Activated naive CD4-positive, alpha-beta T cell treated with anti-CD3 and anti-CD28 coated beads for 36 hours (primary cell): ENCODE measurements around the gene PRRT4. TPM values are rescaled to one million over a fixed set of nuclear protein-coding genes. Genes with fewer than 3 reads are reported as not detected.

Experiments used
- CTCF ChIA-PET: fragments of 350-600 bp; sonication (Branson Sonifier 250); formaldehyde crosslinking; loops from one replicate; lab custom pipeline; 2021; ENCODE audit warnings: antibody characterized with exemption; lab: Charles Lee
- DNase-seq: peaks from one replicate; pipeline ENCODE4 v3.0.0-alpha.2; 2020
- H3K27ac Mint-ChIP-seq: one replicate; pipeline ENCODE4 v1.8.0; 2021; ENCODE audit warnings: mild to moderate bottlenecking, mixed read lengths
- H3K27me3 Mint-ChIP-seq: one replicate; pipeline ENCODE4 v1.8.0; 2021; ENCODE audit warnings: low read depth, mixed read lengths
- H3K36me3 Mint-ChIP-seq: one replicate; pipeline ENCODE4 v1.8.0; 2021; ENCODE audit warnings: low read depth, mixed read lengths
- H3K4me1 Mint-ChIP-seq: one replicate; pipeline ENCODE4 v1.8.0; 2021; ENCODE audit warnings: low read depth, mixed read lengths
- H3K4me3 Mint-ChIP-seq: one replicate; pipeline ENCODE4 v1.8.0; 2021; ENCODE audit warnings: mild to moderate bottlenecking, moderate library complexity, mixed read lengths
- H3K9me3 Mint-ChIP-seq: one replicate; pipeline ENCODE4 v1.8.0; 2021; ENCODE audit warnings: mixed read lengths
- intact Hi-C: fragments of 100-400 bp; cut with micrococcal nuclease; formaldehyde crosslinking; loops from one replicate; pipeline ENCODE4 v1.15.1; 2023
- total RNA-seq, 2 experiments: library from RNA; stranded (reverse); gene quantifications; one replicate each; pipeline ENCODE4 v1.2.3, GENCODE V29; 2021

Gene PRRT4
- total RNA-seq, 2 experiments from 2014 or later, result 0.40 TPM; not detected in 1

DNA sequence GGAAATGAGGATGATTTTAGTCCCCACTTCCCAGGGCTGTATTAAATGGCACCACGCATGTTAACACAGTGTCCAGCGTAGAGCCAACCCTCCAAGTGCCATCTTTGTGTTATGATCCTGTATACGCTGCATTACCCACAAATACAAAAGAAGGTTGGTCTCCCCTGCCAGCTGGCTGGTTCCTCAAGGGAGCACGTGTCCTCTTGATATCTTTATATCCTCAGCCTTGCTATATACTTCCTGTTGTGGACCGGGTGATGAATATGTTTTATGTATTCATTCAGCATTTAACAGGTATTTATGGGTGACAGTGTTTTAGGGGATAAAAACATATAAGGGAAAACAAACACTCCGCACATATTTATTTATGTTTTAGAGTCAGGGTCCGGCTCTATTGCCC, 23.2 kb upstream of the PRRT4 start:
- no peak for DNase-seq
- intact Hi-C loops, result loop anchor here (5.0 kb wide), 1 partner anchor 43 kb away; no protein-coding TSS in a partner anchor
- Mint-ChIP-seq H3K27me3 (no peaks in the 10 kb centered on the region), H3K4me3 (no peak overlapping the region), H3K4me1 (no peaks in the 10 kb centered on the region), H3K9me3 (no peaks in the 10 kb centered on the region), H3K27ac (no peak overlapping the region), H3K36me3 (no peaks in the 10 kb centered on the region)
- CTCF ChIA-PET, result interaction anchor here (0.7 to 11.9 kb wide), 6 partner anchors 11 to 249 kb away, joined by 3 to 297 read pairs (median 5); partner anchors contain the start of gene RBM28

DNA sequence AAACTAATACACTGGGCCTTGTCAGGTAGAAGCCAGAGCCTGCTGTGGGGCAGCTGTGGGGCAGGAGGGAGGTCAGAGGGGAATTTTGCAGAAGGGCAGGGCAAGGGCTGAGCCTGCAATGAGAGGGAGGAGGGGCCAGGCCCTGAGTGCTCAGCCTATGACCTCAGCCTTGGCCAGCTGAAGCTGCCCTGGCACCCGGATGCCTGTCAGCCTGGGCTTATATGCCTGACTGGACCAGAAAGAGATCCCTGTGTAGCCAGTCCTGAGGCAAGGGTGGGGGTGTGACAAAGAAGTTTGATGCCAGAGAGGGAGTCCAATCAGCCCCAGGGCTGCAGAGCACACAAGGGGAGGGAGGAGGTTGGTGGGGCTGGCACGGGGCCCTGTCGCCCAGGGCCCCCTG, 22.3 kb upstream of the PRRT4 start:
- CTCF ChIA-PET, result interaction anchor here (1.0 to 11.9 kb wide), 5 partner anchors 9 to 42 kb away, joined by 3 to 297 read pairs (median 7); partner anchors contain the start of gene RBM28
- Mint-ChIP-seq H3K27me3 (no peaks in the 10 kb centered on the region), H3K36me3 (no peaks in the 10 kb centered on the region), H3K4me1 (no peaks in the 10 kb centered on the region), H3K4me3 (no peak overlapping the region), H3K9me3 (no peaks in the 10 kb centered on the region), H3K27ac (no peak overlapping the region)
- DNase-seq, result no peak
- intact Hi-C loops, result no loop called here

DNA sequence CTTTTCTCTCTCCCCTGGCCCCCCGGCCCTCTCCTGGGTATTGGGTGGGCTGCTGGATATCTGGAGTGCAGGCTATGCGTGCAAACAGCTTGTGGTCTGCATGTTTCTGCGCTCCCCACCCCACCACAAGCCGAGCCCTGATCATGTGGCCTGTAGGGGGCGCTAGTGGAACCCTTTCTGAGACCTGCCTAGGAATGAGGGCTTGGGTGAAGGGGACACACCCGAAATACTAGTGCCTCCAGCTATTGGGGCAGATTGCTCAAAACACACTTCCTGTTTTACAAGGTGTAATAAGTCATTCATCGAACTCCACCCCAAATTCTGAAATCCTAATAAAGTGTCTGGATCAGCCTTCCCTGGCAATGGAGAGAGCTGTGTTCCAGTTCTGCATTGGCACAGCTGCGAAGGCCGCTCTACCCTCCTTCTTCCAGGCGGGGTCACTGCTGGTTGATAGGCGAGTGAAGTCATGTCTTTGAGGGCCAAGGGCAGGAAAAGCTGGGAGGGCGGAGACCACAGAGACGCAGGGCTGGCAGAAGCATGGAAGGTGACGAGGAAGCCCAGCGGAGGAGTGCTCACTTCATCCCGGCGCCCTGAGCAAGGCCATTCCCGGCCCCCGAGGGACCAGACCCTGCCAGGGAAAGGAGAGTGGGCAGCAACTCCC, 19.8 kb upstream of the PRRT4 start:
- DNase-seq, result peak; percentile 61
- Mint-ChIP-seq H3K27me3 (no peaks in the 10 kb centered on the region), H3K4me3 (no peak overlapping the region), H3K9me3 (no peaks in the 10 kb centered on the region), H3K36me3 (no peaks in the 10 kb centered on the region), H3K27ac (no peak overlapping the region), H3K4me1 (no peaks in the 10 kb centered on the region)
- intact Hi-C loops, result loop anchor here (2.0 kb wide), 1 partner anchor 28 kb away; the partner anchor contains the start of gene IMPDH1
- CTCF ChIA-PET, result interaction anchor here (0.8 to 2.4 kb wide), 22 partner anchors 8 to 239 kb away, joined by 3 to 19 read pairs (median 3); partner anchors contain the start of gene RBM28

DNA sequence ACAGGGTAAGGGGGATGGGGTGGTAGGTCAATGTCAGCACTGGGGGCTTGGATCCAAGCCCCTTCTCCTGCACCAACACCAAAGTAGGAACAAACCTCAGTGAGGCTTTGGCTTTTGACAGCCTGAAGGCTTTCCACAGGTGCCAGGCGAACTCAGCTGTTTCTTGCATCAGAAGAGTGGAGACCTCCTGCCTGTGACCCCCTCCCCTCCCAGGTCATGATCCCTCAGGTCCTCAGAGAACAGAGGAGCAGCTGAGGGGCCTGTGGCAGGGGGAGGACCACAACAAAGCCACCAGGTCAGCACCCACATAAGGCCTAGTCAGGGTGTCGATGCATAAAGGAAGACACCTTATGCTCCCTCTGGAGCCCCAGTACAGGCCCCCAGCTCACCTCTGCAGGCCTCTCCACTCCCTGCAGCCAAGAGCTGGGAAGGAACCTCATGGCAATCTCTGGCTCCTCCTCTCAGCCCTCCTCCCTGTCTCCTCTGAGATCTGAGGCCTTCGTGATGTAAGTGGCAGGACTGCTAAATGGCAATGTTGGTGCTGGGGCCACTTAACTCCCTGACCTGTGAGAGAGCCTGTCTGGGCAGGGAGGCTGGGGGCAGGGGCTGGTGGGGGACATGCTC, 19.1 kb upstream of the PRRT4 start:
- CTCF ChIA-PET, result interaction anchor here (0.6 to 2.4 kb wide), 17 partner anchors 7 to 238 kb away, joined by 3 to 19 read pairs (median 4); partner anchors contain the start of gene RBM28
- intact Hi-C loops, result loop anchor here (2.0 kb wide), 1 partner anchor 28 kb away; the partner anchor contains the start of gene IMPDH1
- Mint-ChIP-seq H3K27ac (no peak overlapping the region), H3K36me3 (no peaks in the 10 kb centered on the region), H3K9me3 (no peaks in the 10 kb centered on the region), H3K4me1 (no peaks in the 10 kb centered on the region), H3K27me3 (no peaks in the 10 kb centered on the region), H3K4me3 (no peak overlapping the region)
- no peak for DNase-seq

GRCh38 chr7:128379900-128380479, 18.5 kb upstream of the PRRT4 start:
- intact Hi-C loops, result loop anchor here (2.0 kb wide), 1 partner anchor 29 kb away; the partner anchor contains the start of gene IMPDH1

GRCh38 chr7:128378637-128379036, 17.1 kb upstream of the PRRT4 start:
- CTCF ChIA-PET, result interaction anchor here (0.6 to 3.7 kb wide), 3 partner anchors 9 to 266 kb away, joined by 3 to 23 read pairs (median 3); no protein-coding TSS in a partner anchor
- intact Hi-C loops, result no loop called here
- Mint-ChIP-seq H3K4me3 (no peak overlapping the region), H3K27ac (no peak overlapping the region), H3K36me3 (no peaks in the 10 kb centered on the region), H3K9me3 (no peaks in the 10 kb centered on the region), H3K27me3 (peaks cover 2% of the 10 kb centered on the region), H3K4me1 (no peaks in the 10 kb centered on the region)
- no peak for DNase-seq

More at GRCh38 chr7:128379900-128380479, 18.5 kb upstream of the PRRT4 start:
- Mint-ChIP-seq H3K4me3 (no peak overlapping the region), H3K9me3 (no peaks in the 10 kb centered on the region), H3K4me1 (no peaks in the 10 kb centered on the region), H3K27ac (no peak overlapping the region), H3K36me3 (no peaks in the 10 kb centered on the region), H3K27me3 (no peaks in the 10 kb centered on the region)
- no peak for DNase-seq
- CTCF ChIA-PET, result interaction anchor here (0.6 to 2.4 kb wide), 12 partner anchors 7 to 138 kb away, joined by 3 to 19 read pairs (median 4); partner anchors contain the start of gene RBM28

DNA sequence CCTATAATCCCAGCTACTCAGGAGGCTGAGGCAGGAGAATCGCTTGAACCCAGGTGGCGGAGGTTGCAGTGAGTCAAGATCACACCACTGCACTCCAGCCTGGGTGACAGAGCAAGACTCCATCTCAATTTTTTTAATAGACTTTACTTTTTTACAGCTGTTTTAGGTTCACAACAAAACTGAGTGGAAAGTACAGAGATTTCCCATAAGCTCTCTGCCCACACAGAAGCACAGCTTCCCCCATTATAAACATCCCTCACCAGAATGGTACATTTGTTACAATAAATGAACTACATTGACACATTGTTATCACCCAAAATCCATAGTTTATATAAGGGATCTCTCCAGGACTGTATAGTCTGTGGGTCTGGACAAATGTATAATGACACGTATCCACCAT, 14.6 kb upstream of the PRRT4 start:
- no peak overlapping the region for H3K4me3 Mint-ChIP-seq
- CTCF ChIA-PET, result interaction anchor here (2.0 to 3.7 kb wide), 2 partner anchors 12 to 29 kb away, joined by 9 to 23 read pairs; no protein-coding TSS in a partner anchor
- H3K27me3 Mint-ChIP-seq, result peaks cover 4% of the 10 kb centered on the region
- DNase-seq, result no peak
- no peak overlapping the region for H3K27ac Mint-ChIP-seq
- H3K4me1 Mint-ChIP-seq, result no peaks in the 10 kb centered on the region
- no peaks in the 10 kb centered on the region for H3K9me3 Mint-ChIP-seq
- intact Hi-C loops, result no loop called here
- no peaks in the 10 kb centered on the region for H3K36me3 Mint-ChIP-seq

- H3K27ac Mint-ChIP-seq, result no peak overlapping the region
- no peak for DNase-seq
- H3K36me3 Mint-ChIP-seq, result no peaks in the 10 kb centered on the region
- H3K4me3 Mint-ChIP-seq, result no peak overlapping the region
- H3K9me3 Mint-ChIP-seq, result no peaks in the 10 kb centered on the region
- H3K27me3 Mint-ChIP-seq, result peaks cover 6% of the 10 kb centered on the region
- H3K4me1 Mint-ChIP-seq, result no peaks in the 10 kb centered on the region
- CTCF ChIA-PET, result interaction anchor here (0.6 to 3.7 kb wide), 10 partner anchors 7 to 433 kb away, joined by 3 to 32 read pairs (median 5); no protein-coding TSS in a partner anchor
- intact Hi-C loops, result no loop called here
Observed at GRCh38 chr7:128374041-128374440, 12.6 kb upstream of the PRRT4 start.

DNA sequence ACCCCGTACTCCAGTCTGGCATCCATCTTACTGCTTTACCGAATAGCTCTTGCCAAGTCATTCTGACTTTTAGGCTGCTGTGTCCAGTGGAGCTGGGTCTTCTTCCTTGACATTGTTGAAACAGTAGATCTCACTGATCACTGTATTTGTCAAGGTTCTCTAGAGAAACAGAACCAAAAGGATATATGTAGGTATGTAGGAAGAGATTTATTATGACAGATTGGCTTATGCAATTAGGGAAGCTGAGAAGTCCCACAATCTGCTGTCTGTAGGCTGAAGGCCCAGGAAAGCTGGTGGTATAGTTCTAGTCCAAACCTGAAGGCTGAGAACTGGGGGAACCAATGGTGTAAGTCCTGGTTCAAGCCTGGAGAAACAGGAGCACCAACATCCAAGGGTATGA, 12.1 kb upstream of the PRRT4 start:
- no peak overlapping the region for H3K4me3 Mint-ChIP-seq
- intact Hi-C loops, result no loop called here
- no peaks in the 10 kb centered on the region for H3K36me3 Mint-ChIP-seq
- no peak for DNase-seq
- H3K4me1 Mint-ChIP-seq, result no peaks in the 10 kb centered on the region
- CTCF ChIA-PET, result interaction anchor here (0.6 to 3.7 kb wide), 10 partner anchors 8 to 433 kb away, joined by 3 to 32 read pairs (median 4); no protein-coding TSS in a partner anchor
- peaks cover 6% of the 10 kb centered on the region for H3K27me3 Mint-ChIP-seq
- H3K9me3 Mint-ChIP-seq, result no peaks in the 10 kb centered on the region
- no peak overlapping the region for H3K27ac Mint-ChIP-seq

GRCh38 chr7:128370491-128370890, 9.0 kb upstream of the PRRT4 start:
- no peaks in the 10 kb centered on the region for H3K36me3 Mint-ChIP-seq
- H3K4me3 Mint-ChIP-seq, result no peak overlapping the region
- H3K27ac Mint-ChIP-seq, result no peak overlapping the region
- DNase-seq, result no peak
- intact Hi-C loops, result no loop called here
- H3K4me1 Mint-ChIP-seq, result no peaks in the 10 kb centered on the region
- H3K9me3 Mint-ChIP-seq, result no peaks in the 10 kb centered on the region
- CTCF ChIA-PET, result interaction anchor here (1.2 to 3.7 kb wide), 2 partner anchors 11 to 17 kb away, joined by 5 to 32 read pairs; no protein-coding TSS in a partner anchor
- peaks cover 12% of the 10 kb centered on the region for H3K27me3 Mint-ChIP-seq

DNA sequence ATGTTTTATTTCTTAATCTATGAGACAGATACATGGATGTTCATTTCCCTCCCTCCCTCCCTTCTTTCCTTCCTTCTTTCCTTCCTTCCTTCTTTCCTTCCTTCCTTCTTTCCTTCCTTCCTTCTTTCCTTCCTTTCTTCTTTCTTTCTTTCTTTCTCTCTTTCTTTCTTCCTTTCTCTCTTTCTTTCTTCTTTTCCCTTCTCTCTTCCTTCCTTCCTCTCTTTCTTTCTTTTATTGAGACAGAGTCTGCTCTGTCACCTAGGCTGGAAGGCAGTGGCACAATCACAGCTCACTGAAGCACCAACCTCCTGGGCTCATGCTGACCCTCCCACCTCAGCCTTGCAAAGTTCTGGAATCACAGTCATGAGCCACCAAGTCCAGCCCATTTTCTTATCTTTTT, 5.5 kb upstream of the PRRT4 start:
- intact Hi-C loops, result no loop called here
- DNase-seq, result no peak
- no peak overlapping the region for H3K4me3 Mint-ChIP-seq
- H3K27me3 Mint-ChIP-seq, result peaks cover 37% of the 10 kb centered on the region
- H3K27ac Mint-ChIP-seq, result no peak overlapping the region
- no peaks in the 10 kb centered on the region for H3K36me3 Mint-ChIP-seq
- H3K4me1 Mint-ChIP-seq, result peaks cover 12% of the 10 kb centered on the region
- no peaks in the 10 kb centered on the region for H3K9me3 Mint-ChIP-seq
- CTCF ChIA-PET, result interaction anchor here (1.0 to 1.3 kb wide), 2 partner anchors 14 to 20 kb away, joined by 3 to 5 read pairs; no protein-coding TSS in a partner anchor

DNA sequence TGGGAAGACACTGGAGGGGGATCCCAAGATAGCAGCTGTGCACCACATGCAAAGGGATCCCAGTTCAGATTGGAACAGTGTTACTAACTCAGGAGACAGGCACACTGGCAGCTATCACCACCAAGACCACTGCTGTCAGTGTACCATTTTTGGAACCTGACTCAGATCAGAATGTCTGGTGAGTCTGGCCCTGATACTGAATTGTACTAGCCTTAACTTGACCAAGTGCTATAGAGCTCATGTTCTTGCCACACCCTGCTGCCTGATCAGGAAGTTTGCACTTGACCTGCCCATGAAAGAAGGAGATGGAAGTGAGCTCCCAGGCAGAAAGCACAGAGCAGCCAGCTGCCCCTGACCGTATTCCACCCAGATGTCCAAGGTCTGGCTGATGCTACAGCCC, 4.8 kb upstream of the PRRT4 start:
- H3K27ac Mint-ChIP-seq, result no peak overlapping the region
- H3K36me3 Mint-ChIP-seq, result no peaks in the 10 kb centered on the region
- H3K27me3 Mint-ChIP-seq, result peaks cover 40% of the 10 kb centered on the region
- H3K4me3 Mint-ChIP-seq, result no peak overlapping the region
- no peaks in the 10 kb centered on the region for H3K9me3 Mint-ChIP-seq
- DNase-seq, result no peak
- intact Hi-C loops, result no loop called here
- CTCF ChIA-PET, result interaction anchor here (1.0 to 1.3 kb wide), 3 partner anchors 15 to 32 kb away, joined by 3 to 5 read pairs (median 3); no protein-coding TSS in a partner anchor
- H3K4me1 Mint-ChIP-seq, result peaks cover 15% of the 10 kb centered on the region
